Stimulated activated CD8-positive, alpha-beta memory T cell treated with anti-CD3 and anti-CD28 coated beads, Interleukin-12 subunit alpha, Interleukin-12 subunit beta, amount 100 ng/mL, for 24 hours (primary cell): ENCODE measurements around the gene MUC13.

Experiments used
- DNase-seq: peaks from one replicate; pipeline ENCODE4 v3.0.0-alpha.2; 2020; ENCODE audit errors: extremely low read depth

Gene MUC13

DNA sequence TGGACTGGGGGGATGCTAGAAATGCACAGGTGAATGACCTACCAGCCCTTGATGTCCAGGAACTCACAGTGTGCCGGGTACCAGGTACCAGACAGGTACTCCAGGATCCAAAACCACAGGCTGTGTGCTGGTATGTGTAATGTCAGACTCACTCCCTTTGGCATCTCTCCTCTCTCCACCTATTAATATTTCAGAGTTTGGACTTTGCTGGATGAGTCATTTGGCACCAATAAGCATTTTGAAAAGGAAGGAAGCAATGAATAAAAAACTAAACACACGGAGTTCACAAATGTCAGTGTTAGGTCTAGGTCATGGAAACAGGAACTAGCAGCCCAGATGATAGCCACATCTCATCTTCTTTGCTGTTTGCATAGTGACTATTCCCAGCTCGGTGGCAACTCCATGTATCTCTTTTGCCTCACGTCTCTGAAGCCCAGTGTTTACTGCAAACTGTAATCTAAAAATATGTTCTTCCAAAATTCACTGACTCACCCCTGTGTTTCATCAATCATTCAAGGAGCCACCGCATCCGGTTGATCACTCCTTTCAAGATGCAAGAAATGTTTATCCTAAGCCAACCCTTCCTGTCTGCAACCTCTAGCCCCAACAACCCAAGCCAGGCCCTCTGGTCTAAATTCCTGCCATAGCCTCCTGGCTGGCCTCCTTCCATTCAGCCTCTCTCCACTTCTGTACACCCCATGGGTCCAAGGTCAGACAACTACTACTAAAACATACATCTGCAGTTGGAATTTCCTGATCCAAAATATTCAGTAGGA is 55.8 kb downstream of the MUC13 start:
- no peak for DNase-seq

GRCh38 chr3:124877674-124878073 is 56.9 kb downstream of the MUC13 start:
- DNase-seq, result no peak

DNA sequence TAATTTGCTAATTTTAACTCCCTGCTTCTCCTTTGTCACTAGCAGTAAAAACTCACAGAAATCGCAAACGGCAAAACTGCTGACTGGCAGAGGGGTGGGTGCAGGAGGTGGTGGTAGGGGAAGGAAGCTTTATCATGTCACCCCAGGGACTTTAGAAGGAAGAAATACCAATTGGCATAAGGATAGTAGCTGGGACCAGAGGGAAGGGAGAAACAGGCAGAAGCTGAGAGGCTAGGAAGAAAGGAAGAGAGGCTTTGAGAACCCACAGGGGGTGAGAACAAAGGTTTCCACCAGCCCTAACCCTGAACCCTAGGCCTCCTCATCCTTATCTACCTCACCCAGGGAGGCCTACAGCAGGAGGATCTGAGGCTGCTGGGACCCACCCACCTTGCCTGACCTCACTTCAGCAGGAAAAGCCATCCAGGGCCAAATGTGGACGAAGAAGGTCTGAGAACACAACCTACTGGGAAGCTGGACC is 58.1 kb downstream of the MUC13 start:
- DNase-seq, result no peak

GRCh38 chr3:124873226-124873625 is 61.3 kb downstream of the MUC13 start:
- no peak for DNase-seq

DNA sequence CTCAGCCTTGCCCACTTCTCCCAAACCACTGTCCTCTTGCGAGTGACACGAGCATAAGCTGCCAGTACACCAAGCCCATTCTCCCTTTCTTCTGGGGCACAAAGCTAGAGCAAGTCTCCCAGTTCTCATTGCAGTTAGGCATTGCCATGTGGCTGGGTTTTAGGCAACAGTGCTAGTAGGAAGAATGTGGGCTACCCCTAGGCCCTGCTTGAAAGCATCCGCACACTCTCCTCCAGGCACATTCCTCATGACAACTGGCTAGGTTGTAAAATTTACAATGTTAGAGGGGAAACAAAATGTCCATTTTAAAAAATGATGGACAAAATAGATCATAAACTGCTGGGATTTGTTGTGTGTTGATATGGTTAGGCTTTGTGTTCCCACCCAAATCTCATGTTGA is 67.0 kb downstream of the MUC13 start:
- DNase-seq, result no peak

- no peak for DNase-seq
Measured at GRCh38 chr3:124862006-124862405, 72.5 kb downstream of the MUC13 start.

- no peak for DNase-seq
Measured at GRCh38 chr3:124861041-124861440, 73.5 kb downstream of the MUC13 start.

DNA sequence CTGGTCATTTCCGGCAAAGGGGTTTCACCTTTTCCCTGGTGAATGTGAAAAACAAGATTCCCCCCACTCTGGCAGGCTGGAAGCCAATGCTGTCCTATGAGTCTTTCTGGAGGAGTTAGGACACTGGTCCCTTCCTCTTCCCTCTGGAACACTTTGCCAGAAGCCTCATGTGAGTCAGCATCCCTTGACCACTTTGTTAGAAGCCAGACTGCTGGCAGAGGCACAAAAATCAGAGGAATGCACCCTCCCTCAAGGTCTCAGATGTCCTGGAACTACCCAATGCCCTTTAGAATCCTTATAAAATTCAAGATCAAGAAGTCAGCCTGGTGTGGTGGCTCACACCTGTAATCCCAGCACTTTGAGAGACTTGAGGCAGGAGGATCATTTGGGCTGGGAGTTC is 74.0 kb downstream of the MUC13 start:
- no peak for DNase-seq

- DNase-seq, result no peak
Measured at GRCh38 chr3:124859025-124859424, 75.5 kb downstream of the MUC13 start.

DNA sequence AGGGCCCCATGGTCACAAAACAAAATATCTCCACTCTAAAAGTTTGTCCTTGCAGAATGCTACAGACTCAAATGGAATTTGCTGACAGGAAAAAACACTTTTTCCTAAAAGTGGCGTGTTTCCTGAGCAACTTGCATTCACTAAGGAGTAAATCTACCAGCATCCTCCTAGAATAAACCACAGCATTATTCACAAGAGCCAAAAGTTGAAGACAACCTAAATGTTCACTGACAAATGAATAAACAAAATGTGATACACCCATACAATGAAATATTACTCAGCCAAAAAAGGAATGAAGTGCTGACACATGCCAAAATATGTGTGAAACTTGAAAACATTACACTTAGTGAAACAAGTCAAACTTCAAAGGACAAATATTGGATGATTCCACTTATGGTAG is 76.3 kb downstream of the MUC13 start:
- DNase-seq, result no peak

DNA sequence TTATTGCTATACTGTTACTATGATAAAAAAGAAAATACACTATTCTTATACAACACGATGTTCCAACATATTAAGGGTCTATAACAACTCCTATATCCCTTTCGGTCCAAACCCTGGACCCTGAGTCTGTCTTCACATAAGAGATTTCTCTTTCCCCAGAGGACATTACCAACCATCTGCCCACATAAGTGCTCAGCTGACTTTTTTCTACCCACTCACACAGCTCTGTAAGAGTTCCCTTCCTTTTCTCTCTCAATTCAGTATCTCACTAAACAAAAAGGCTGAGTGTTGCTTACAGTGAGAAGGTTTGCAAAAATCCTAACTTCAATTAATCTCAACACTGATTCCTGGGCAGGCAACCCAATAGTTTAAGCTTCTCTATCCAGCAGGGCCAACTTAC is 77.9 kb downstream of the MUC13 start:
- DNase-seq, result no peak
